HFFc6 (cell line): Measurements from ENCODE around the gene STMP1. TPM values are rescaled to one million over a fixed set of nuclear protein-coding genes. Genes with fewer than 3 reads are reported as not detected.

ENCODE experiments used
- DNase-seq: peaks from one replicate; pipeline ENCODE4 v3.0.0-alpha.2; 2018
- H3K27ac Mint-ChIP-seq: 2 replicates; pipeline ENCODE4 v1.8.0; 2020; ENCODE audit warnings: mild to moderate bottlenecking, mixed read lengths
- H3K27me3 Mint-ChIP-seq: 2 replicates; pipeline ENCODE4 v1.8.0; 2021; ENCODE audit warnings: mild to moderate bottlenecking, moderate library complexity, mixed read lengths; ENCODE audit not compliant: insufficient read depth
- H3K36me3 Mint-ChIP-seq: 2 replicates; pipeline ENCODE4 v1.8.0; 2021; ENCODE audit warnings: low read depth, mixed read lengths
- H3K4me1 Mint-ChIP-seq: 2 replicates; pipeline ENCODE4 v1.8.0; 2020; ENCODE audit warnings: low read depth, mixed read lengths
- H3K4me3 Mint-ChIP-seq: 2 replicates; pipeline ENCODE4 v1.8.0; 2020; ENCODE audit warnings: mild to moderate bottlenecking, moderate library complexity, mixed read lengths
- H3K9me3 Mint-ChIP-seq: 2 replicates; pipeline ENCODE4 v1.8.0; 2020; ENCODE audit warnings: mild to moderate bottlenecking, mixed read lengths
- CTCF ChIP-seq: fragments of 200-600 bp; sonication (generic); IDR thresholded peaks from 2 replicates; pipeline ENCODE4 v1.5.0; 2021; ENCODE audit warnings: antibody characterized with exemption, mild to moderate bottlenecking
- total RNA-seq, 6 experiments: library from RNA; stranded (reverse); fragmentation: NEBNext Ultra II Directional; extraction: Animal tissue kit (Norgen Biotek cat#: 25700); gene quantifications; 2 replicates in 1 of 6; 3 replicates in 5 of 6; pipeline ENCODE4 v1.2.3, GENCODE V29; 2021

STMP1 gene
- total RNA-seq, 6 experiments from 2014 or later = 40.0 to 58.1 (median 51.7) TPM

GRCh38 chr7:135708041-135708440 is 45.7 kb downstream of the STMP1 start:
- no peak for DNase-seq
- TF ChIP-seq CTCF = no peak
- Mint-ChIP-seq H3K4me3 (no peak overlapping the region), H3K9me3 (no peaks in the 10 kb centered on the region), H3K4me1 (peaks cover 30% of the 10 kb centered on the region), H3K36me3 (peaks cover 6% of the 10 kb centered on the region; the same call in 1 of the 2 replicates), H3K27me3 (0 out of 2 replicates have a peak, but pooled peaks cover 2% of the 10 kb centered on the region), H3K27ac (no peak overlapping the region)

- Mint-ChIP-seq H3K9me3 (no peaks in the 10 kb centered on the region), H3K4me3 (no peak overlapping the region), H3K4me1 (peaks cover 34% of the 10 kb centered on the region), H3K27ac (no peak overlapping the region), H3K27me3 (0 out of 2 replicates have a peak, but pooled peaks cover 2% of the 10 kb centered on the region), H3K36me3 (peaks cover 6% of the 10 kb centered on the region; the same call in 1 of the 2 replicates)
- no peak for DNase-seq
- TF ChIP-seq CTCF = no peak
These were observed 47.2 kb downstream of the STMP1 start for GRCh38 chr7:135709508-135709907.

- H3K27me3 Mint-ChIP-seq = no peaks in the 10 kb centered on the region
These were observed 48.3 kb downstream of the STMP1 start for GRCh38 chr7:135710417-135711138.

GRCh38 chr7:135711139-135711469 is 48.8 kb downstream of the STMP1 start:
- no peak for DNase-seq
- Mint-ChIP-seq H3K27ac (no peak overlapping the region), H3K9me3 (no peaks in the 10 kb centered on the region), H3K27me3 (no peaks in the 10 kb centered on the region), H3K4me3 (no peak overlapping the region), H3K36me3 (no peaks in the 10 kb centered on the region), H3K4me1 (peaks cover 34% of the 10 kb centered on the region)
- peak; percentile 43 for TF ChIP-seq CTCF

More at GRCh38 chr7:135710417-135711138, 48.3 kb downstream of the STMP1 start:
- H3K36me3 Mint-ChIP-seq = peaks cover 4% of the 10 kb centered on the region; the same call in 1 of the 2 replicates
- H3K4me1 Mint-ChIP-seq = peaks cover 34% of the 10 kb centered on the region
- no peak for DNase-seq
- H3K4me3 Mint-ChIP-seq = no peak overlapping the region
- no peak overlapping the region for H3K27ac Mint-ChIP-seq
- no peaks in the 10 kb centered on the region for H3K9me3 Mint-ChIP-seq
- TF ChIP-seq CTCF = peak; percentile 85

GRCh38 chr7:135712182-135712782 is 50.0 kb downstream of the STMP1 start:
- Mint-ChIP-seq H3K4me1 (peaks cover 37% of the 10 kb centered on the region), H3K4me3 (no peak overlapping the region; the same call in 1 of the 2 replicates), H3K36me3 (no peaks in the 10 kb centered on the region), H3K27me3 (no peaks in the 10 kb centered on the region; the same call in 1 of the 2 replicates), H3K27ac (no peak overlapping the region), H3K9me3 (no peaks in the 10 kb centered on the region)
- no peak for DNase-seq
- no peak for TF ChIP-seq CTCF
